HepG2 (cell line): ENCODE data around the gene FNDC8. TPM values are rescaled to one million over a fixed set of nuclear protein-coding genes. Genes with fewer than 3 reads are reported as not detected.
A peak's percentile ranks its signal among the peaks of the same experiment; 100 is the strongest.

ENCODE experiments used
- ARNT ChIP-seq: fragments of 450-650 bp; IDR thresholded peaks from 2 replicates; pipeline ENCODE4 v1.6.1; 2017
- ATF7-NPFF ChIP-seq: sonication (generic); formaldehyde crosslinking; IDR thresholded peaks from 2 replicates; pipeline ENCODE4 v1.8.1; 2023; ENCODE audit warnings: mild to moderate bottlenecking, low read depth, missing genetic modification reagents, moderate library complexity
- BRD4 ChIP-seq: sonication (generic); formaldehyde crosslinking; IDR thresholded peaks from 2 replicates; pipeline ENCODE4 v1.4.0; 2020; ENCODE audit warnings: missing genetic modification reagents
- EEA1 ChIP-seq: sonication (generic); formaldehyde crosslinking; IDR thresholded peaks from 2 replicates; pipeline ENCODE4 v1.5.1; 2020; ENCODE audit warnings: mild to moderate bottlenecking, missing genetic modification reagents, borderline replicate concordance
- GTF3A ChIP-seq: sonication (generic); formaldehyde crosslinking; conservative IDR thresholded peaks from 2 replicates; pipeline ENCODE4 v1.4.0; 2020; ENCODE audit warnings: mild to moderate bottlenecking, missing genetic modification reagents
- MAFF ChIP-seq: IDR thresholded peaks from 2 replicates; pipeline ENCODE4 v1.6.1; 2011; ENCODE audit warnings: low read depth, low read length, improper control_type of control experiment
- NAIF1 ChIP-seq: sonication (generic); formaldehyde crosslinking; IDR thresholded peaks from 2 replicates; pipeline ENCODE4 v1.5.0; 2020; ENCODE audit warnings: mild to moderate bottlenecking, missing genetic modification reagents, borderline replicate concordance
- POLR2A ChIP-seq, 2 experiments: IDR thresholded peaks; 2 replicates each; pipeline ENCODE4 v1.6.1; 2011; ENCODE audit warnings: low read depth in 2 of 2, low read length in 2 of 2, mild to moderate bottlenecking in 1 of 2, moderate library complexity in 1 of 2; ENCODE audit not compliant: insufficient read depth in 1 of 2
- SALL1 ChIP-seq: sonication (generic); formaldehyde crosslinking; IDR thresholded peaks from 2 replicates; pipeline ENCODE4 v1.8.0; 2022; ENCODE audit warnings: mild to moderate bottlenecking, missing genetic modification reagents
- SP1 ChIP-seq, 2 experiments: fragments of 450-650 bp in 1 of 2; sonication (generic) in 1 of 2; formaldehyde crosslinking in 1 of 2; IDR thresholded peaks; 2 replicates each; pipeline versions ENCODE4 v1.4.0 to v1.6.1; 2016 to 2020; ENCODE audit warnings: missing genetic modification reagents in 1 of 2
- TCF12 ChIP-seq, 2 experiments: fragments of 450-650 bp in 1 of 2; sonication (generic) in 1 of 2; formaldehyde crosslinking in 1 of 2; IDR thresholded peaks; 2 replicates each; pipeline versions ENCODE4 v1.6.1 to v1.8.0; 2017 to 2022; ENCODE audit warnings: antibody characterized with exemption in 1 of 2, mild to moderate bottlenecking in 1 of 2, missing genetic modification reagents in 1 of 2, moderate library complexity in 1 of 2
- THAP11 ChIP-seq: IDR thresholded peaks from 2 replicates; pipeline ENCODE4 v1.6.1; 2016; ENCODE audit warnings: missing biosample characterization, missing genetic modification reagents
- ZFY ChIP-seq: sonication (generic); formaldehyde crosslinking; IDR thresholded peaks from 2 replicates; pipeline ENCODE4 v1.4.0; 2020; ENCODE audit warnings: missing genetic modification reagents
- ZMAT3 ChIP-seq: sonication (generic); formaldehyde crosslinking; conservative IDR thresholded peaks from 2 replicates; pipeline ENCODE4 v1.7.0; 2021; ENCODE audit warnings: missing genetic modification reagents
- ZNF263 ChIP-seq: sonication (generic); formaldehyde crosslinking; IDR thresholded peaks from 2 replicates; pipeline ENCODE4 v1.4.0; 2020; ENCODE audit warnings: missing genetic modification reagents
- ZNF766 ChIP-seq: sonication (generic); formaldehyde crosslinking; IDR thresholded peaks from 2 replicates; pipeline ENCODE4 v1.5.0; 2020; ENCODE audit warnings: missing genetic modification reagents, borderline replicate concordance
- ZNF891 ChIP-seq: sonication (generic); formaldehyde crosslinking; IDR thresholded peaks from 2 replicates; pipeline ENCODE4 v1.5.0; 2020; ENCODE audit warnings: mild to moderate bottlenecking, missing genetic modification reagents
- polyA plus RNA-seq, 8 experiments: library from polyadenylated mRNA; depleted of rRNA in 3 of 8; stranded (reverse) in 7 of 8; unstranded in 1 of 8; fragments of >200 nt; fragmentation: Illumina TruSeq in 4 of 8; extraction: Trizol in 4 of 8; gene quantifications; 2 replicates each; pipeline versions ENCODE4 v1.2.1 to v1.2.3, GENCODE V29; 2011 to 2016; ENCODE audit warnings: low read depth in 4 of 8, missing spikeins in 1 of 8, mixed read lengths in 1 of 8; ENCODE audit not compliant: insufficient read depth in 1 of 8
- total RNA-seq, 5 experiments: library from RNA; depleted of rRNA; stranded (reverse); fragments of >200 nt; fragmentation: Illumina TruSeq; extraction: Trizol; gene quantifications; 2 replicates each; pipeline ENCODE4 v1.2.3, GENCODE V29; 2016; ENCODE audit warnings: low read depth in 1 of 5
- TF ChIP-seq, protein P1 (sequence below): IDR thresholded peaks from 2 replicates; pipeline ENCODE4 v1.6.1; 2016; ENCODE audit warnings: missing compliant biosample characterization, missing genetic modification reagents, borderline replicate concordance
- TF ChIP-seq, protein P2 (sequence below), 2 experiments: sonication (generic) in 1 of 2; formaldehyde crosslinking in 1 of 2; IDR thresholded peaks; 2 replicates each; pipeline versions ENCODE4 v1.5.1 to v1.6.1; 2011 to 2020; ENCODE audit warnings: borderline replicate concordance in 1 of 2, low read depth in 1 of 2, low read length in 1 of 2, mild to moderate bottlenecking in 1 of 2, missing genetic modification reagents in 1 of 2, moderate library complexity in 1 of 2
- TF ChIP-seq, protein P3 (sequence below): sonication (generic); formaldehyde crosslinking; IDR thresholded peaks from 2 replicates; pipeline ENCODE4 v1.4.0; 2020; ENCODE audit warnings: missing genetic modification reagents
- TF ChIP-seq, protein P4 (sequence below): sonication (generic); formaldehyde crosslinking; IDR thresholded peaks from 2 replicates; pipeline ENCODE4 v1.4.0; 2020; ENCODE audit warnings: mild to moderate bottlenecking, missing genetic modification reagents
- TF ChIP-seq, protein P5 (sequence below): sonication (generic); formaldehyde crosslinking; IDR thresholded peaks from 2 replicates; pipeline ENCODE4 v1.4.0; 2020; ENCODE audit warnings: mild to moderate bottlenecking, missing genetic modification reagents

FNDC8 gene
- total and polyA plus RNA-seq, 2 of the 13 experiments (the other 11 are each of a cell fraction or from before 2014, with no cell fraction given): not detected

DNA sequence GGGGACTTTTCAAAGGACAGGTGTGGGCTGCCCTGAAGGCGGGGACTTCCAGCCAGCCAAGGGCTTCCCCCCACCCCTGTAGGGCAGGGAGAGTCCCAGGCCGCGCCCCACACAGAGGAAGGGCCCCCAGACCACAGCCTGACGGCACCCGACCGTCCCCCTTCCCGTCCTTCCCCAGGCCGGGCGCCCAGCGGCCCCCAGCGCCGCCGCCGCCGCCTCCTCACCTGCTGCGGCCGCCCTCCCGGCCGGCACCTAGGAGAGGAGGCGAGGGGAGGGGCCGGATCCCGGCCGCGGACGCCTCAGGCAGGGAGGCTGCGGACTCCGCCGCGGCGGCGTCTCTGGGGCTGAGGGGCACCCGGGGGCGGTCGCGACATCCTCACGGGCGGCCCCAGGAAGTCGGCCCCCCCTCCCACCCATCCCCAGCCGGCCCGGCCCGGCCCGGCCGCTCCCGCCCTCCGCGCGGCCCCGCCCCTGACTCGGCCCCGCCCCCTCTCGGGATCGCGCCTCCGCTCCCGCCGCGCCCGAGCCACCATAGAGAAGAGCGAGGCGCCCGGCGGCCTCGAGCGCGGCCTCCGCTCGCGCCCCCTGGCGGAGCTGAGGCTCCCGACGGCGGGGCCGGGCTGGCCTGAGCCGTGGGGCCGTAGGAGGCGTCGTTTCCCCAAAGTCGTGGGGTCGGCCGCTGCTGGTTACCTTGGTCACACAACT lies 32.4 kb upstream of the FNDC8 start (continued):
- TF ChIP-seq, protein P1, sequence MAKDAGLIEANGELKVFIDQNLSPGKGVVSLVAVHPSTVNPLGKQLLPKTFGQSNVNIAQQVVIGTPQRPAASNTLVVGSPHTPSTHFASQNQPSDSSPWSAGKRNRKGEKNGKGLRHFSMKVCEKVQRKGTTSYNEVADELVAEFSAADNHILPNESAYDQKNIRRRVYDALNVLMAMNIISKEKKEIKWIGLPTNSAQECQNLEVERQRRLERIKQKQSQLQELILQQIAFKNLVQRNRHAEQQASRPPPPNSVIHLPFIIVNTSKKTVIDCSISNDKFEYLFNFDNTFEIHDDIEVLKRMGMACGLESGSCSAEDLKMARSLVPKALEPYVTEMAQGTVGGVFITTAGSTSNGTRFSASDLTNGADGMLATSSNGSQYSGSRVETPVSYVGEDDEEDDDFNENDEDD (CRISPR knock-in tag): peak; percentile 69; the same call in 1 of the 2 replicates
- peak; percentile 38; the same call in 1 of the 2 replicates for TF ChIP-seq SALL1 (CRISPR knock-in tag)
- TF ChIP-seq THAP11: peak; percentile 27; the same call in 1 of the 2 replicates
- peak; percentile 14; the same call in 1 of the 2 replicates for TF ChIP-seq ZMAT3 (CRISPR knock-in tag)
- TF ChIP-seq, protein P2, sequence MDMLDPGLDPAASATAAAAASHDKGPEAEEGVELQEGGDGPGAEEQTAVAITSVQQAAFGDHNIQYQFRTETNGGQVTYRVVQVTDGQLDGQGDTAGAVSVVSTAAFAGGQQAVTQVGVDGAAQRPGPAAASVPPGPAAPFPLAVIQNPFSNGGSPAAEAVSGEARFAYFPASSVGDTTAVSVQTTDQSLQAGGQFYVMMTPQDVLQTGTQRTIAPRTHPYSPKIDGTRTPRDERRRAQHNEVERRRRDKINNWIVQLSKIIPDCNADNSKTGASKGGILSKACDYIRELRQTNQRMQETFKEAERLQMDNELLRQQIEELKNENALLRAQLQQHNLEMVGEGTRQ (IDR thresholded peaks at IDR 0.05; ENCODE audit: low read depth, low read length): no peak
- TF ChIP-seq, protein P2 (CRISPR knock-in tag; IDR thresholded peaks at IDR 0.05; ENCODE audit: borderline replicate concordance): no peak
- TF ChIP-seq ARNT: no peak
- peak; percentile 8; the same call in 1 of the 2 replicates for TF ChIP-seq ZNF766 (CRISPR knock-in tag)
- TF ChIP-seq MAFF: no peak
- no peak for TF ChIP-seq EEA1 (CRISPR knock-in tag)
- no peak for TF ChIP-seq NAIF1 (CRISPR knock-in tag)
- TF ChIP-seq ZNF891 (CRISPR knock-in tag): no peak
- TF ChIP-seq BRD4 (CRISPR knock-in tag): peak; percentile 14; the same call in 1 of the 2 replicates
- TF ChIP-seq ATF7-NPFF (CRISPR knock-in tag): no peak; the same call in 1 of the 2 replicates
- no peak for TF ChIP-seq SP1 (IDR thresholded peaks at IDR 0.05)
- TF ChIP-seq SP1 (CRISPR knock-in tag; IDR thresholded peaks at IDR 0.05): peak; percentile 64
- peak; percentile 61; the same call in 1 of the 2 replicates for TF ChIP-seq ZFY
- no peak for TF ChIP-seq TCF12 (IDR thresholded peaks at IDR 0.05)
- TF ChIP-seq TCF12 (CRISPR knock-in tag; IDR thresholded peaks at IDR 0.05): no peak
- 0 out of 2 replicates have a peak, but pooled peaks have one; percentile 12 for TF ChIP-seq ZNF263 (CRISPR knock-in tag)
- TF ChIP-seq, protein P3, sequence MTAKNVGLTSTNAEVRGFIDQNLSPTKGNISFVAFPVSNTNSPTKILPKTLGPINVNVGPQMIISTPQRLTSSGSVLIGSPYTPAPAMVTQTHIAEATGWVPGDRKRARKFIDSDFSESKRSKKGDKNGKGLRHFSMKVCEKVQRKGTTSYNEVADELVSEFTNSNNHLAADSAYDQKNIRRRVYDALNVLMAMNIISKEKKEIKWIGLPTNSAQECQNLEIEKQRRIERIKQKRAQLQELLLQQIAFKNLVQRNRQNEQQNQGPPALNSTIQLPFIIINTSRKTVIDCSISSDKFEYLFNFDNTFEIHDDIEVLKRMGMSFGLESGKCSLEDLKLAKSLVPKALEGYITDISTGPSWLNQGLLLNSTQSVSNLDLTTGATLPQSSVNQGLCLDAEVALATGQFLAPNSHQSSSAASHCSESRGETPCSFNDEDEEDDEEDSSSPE: peak; percentile 58
- TF ChIP-seq POLR2A (IDR thresholded peaks at IDR 0.05; ENCODE audit: insufficient read depth in 1 of 2, low read depth in 2 of 2, low read length in 2 of 2): peak in 1 of 2 experiments; percentile 62; a peak in 1 of 4 replicates
- TF ChIP-seq, protein P4, sequence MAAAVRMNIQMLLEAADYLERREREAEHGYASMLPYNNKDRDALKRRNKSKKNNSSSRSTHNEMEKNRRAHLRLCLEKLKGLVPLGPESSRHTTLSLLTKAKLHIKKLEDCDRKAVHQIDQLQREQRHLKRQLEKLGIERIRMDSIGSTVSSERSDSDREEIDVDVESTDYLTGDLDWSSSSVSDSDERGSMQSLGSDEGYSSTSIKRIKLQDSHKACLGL (CRISPR knock-in tag): peak; percentile 36; the same call in 1 of the 2 replicates
- no peak for TF ChIP-seq GTF3A (CRISPR knock-in tag)
- TF ChIP-seq, protein P5, sequence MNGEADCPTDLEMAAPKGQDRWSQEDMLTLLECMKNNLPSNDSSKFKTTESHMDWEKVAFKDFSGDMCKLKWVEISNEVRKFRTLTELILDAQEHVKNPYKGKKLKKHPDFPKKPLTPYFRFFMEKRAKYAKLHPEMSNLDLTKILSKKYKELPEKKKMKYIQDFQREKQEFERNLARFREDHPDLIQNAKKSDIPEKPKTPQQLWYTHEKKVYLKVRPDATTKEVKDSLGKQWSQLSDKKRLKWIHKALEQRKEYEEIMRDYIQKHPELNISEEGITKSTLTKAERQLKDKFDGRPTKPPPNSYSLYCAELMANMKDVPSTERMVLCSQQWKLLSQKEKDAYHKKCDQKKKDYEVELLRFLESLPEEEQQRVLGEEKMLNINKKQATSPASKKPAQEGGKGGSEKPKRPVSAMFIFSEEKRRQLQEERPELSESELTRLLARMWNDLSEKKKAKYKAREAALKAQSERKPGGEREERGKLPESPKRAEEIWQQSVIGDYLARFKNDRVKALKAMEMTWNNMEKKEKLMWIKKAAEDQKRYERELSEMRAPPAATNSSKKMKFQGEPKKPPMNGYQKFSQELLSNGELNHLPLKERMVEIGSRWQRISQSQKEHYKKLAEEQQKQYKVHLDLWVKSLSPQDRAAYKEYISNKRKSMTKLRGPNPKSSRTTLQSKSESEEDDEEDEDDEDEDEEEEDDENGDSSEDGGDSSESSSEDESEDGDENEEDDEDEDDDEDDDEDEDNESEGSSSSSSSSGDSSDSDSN: peak; percentile 53; the same call in 1 of the 2 replicates
